ENCODE data around the gene HENMT1.
"Not testable (repeated sequence)": the region's sequence is repeated elsewhere in the genome, so short reads cannot be mapped to it uniquely, and the experiment has no call there.

Gene HENMT1

GRCh38 chr1:108671143-108671542 lies 10.2 kb upstream of the HENMT1 start:
- DNase-seq (ENCODE audit: low read depth): no peak

- DNase-seq (ENCODE audit: low read depth): no peak
These were observed 9.4 kb upstream of the HENMT1 start for GRCh38 chr1:108670131-108670773.

DNA sequence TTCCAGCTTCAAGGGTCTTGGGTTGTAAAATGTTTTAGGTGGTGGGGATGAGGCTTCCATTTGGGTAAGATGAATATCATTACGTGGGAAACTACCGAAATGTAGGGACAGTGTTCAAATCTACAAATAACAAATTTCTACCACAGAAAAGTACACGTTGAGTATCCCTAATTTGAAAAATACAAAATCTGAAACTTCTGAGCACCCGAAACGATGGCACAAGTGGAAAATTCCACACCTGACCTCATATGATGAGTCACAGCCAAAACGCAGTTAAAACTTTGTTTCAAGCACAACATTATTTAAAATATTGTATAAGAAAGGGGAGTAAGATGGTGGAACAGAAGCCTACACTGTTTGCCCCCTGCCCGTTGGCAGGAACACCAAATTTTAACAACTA lies 8.8 kb upstream of the HENMT1 start:
- DNase-seq (ENCODE audit: low read depth): no peak

GRCh38 chr1:108668777-108669176 lies 7.9 kb upstream of the HENMT1 start:
- DNase-seq (ENCODE audit: low read depth): no peak

- not testable (repeated sequence) for DNase-seq (ENCODE audit: low read depth)
These were observed 6.5 kb upstream of the HENMT1 start for GRCh38 chr1:108667422-108667821.

DNA sequence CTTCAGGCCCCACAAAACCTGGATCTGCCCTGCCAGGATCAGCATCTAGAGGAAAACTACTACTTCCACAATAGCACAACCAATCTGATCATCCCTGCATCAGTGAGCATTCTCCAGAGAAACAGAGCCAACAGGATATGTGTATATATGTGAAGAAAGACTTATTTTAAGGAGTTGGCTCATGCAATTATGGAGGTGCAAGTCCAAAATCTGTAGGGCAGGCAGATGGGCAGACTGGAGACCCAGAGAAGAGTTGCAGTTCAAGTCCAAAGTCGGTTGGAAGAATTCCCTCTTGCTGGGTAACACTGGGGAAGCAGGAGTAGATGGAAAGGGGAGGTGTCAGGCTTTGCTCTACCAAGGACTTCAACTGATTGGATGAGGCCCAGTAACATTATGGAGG lies 4.9 kb upstream of the HENMT1 start:
- DNase-seq (ENCODE audit: low read depth): no peak

DNA sequence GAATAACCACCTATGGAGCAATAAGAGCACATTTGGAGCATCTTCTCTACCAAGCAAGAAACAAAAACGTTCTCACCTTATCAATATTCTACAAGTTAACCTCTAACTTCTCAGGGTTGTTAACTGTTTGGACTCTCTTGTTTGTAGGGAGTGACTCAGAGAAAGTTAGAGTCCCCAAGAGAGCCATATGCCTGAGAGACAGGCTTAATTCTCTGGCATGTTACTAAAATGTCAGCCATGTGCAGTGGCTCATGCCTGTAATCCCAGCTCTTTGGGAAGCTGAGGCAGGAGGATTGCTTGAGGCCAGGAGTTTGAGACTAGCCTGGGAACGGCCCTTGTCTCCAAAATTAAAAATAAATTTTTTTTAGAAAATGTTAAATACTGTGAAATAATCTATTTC lies 4.2 kb upstream of the HENMT1 start:
- DNase-seq (ENCODE audit: low read depth): no peak

DNA sequence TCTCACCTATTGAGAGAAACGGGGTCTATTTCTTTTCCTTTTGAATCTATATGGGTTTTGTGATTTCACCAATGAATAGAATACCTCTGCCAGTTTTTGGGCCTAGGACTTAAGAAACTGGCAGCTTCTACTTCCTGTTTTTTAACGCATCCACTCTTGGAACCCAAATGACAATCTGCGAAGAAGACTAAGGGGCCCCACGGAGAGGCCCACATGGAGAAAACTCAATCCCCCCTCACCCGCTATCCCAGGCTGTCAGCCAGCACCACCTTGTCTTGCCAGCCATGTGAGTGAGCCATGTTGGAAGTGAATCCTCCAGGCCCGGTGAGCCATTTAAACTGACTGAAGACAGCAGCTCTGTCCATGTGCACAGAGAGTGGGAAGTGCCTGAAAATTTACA lies 3.6 kb upstream of the HENMT1 start:
- DNase-seq (ENCODE audit: low read depth): no peak

GRCh38 chr1:108663074-108663473 lies 2.2 kb upstream of the HENMT1 start:
- DNase-seq (ENCODE audit: low read depth): no peak

- no peak for DNase-seq (ENCODE audit: low read depth)
These were observed 3.4 kb downstream of the HENMT1 start for GRCh38 chr1:108657356-108658080.

GRCh38 chr1:108653431-108654105 lies 7.3 kb downstream of the HENMT1 start:
- DNase-seq (ENCODE audit: low read depth): no peak

DNA sequence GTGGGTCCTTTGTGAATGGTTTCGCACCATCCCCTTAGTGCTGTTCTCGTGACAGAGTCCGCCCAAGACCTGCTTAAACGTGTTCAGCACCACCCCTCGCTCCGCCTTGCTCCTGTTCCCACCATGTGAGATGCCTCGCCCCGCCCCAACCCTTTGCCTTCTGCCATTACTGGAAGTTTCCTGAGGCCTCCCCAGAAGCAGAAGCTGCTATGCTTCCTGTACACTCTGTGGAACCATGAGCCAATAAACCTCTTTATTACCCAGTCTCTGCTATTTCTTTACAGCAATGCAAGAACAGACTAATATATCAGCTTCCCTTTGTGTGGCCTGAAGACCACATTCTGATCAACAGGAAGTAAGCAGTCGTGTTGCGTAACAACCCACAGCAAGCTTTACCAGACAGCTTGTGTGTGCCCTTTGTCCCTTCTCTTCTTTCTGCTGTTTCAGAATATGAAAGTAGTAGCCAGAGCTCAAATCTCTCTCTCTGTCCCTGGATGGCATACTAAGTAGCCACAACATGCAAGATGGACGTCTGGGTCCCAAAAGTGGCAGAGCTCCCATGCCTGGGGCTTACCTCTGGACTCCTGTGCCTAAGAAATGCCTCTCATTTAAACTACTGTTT lies 14.1 kb downstream of the HENMT1 start:
- DNase-seq (ENCODE audit: low read depth): peak; percentile 95

DNA sequence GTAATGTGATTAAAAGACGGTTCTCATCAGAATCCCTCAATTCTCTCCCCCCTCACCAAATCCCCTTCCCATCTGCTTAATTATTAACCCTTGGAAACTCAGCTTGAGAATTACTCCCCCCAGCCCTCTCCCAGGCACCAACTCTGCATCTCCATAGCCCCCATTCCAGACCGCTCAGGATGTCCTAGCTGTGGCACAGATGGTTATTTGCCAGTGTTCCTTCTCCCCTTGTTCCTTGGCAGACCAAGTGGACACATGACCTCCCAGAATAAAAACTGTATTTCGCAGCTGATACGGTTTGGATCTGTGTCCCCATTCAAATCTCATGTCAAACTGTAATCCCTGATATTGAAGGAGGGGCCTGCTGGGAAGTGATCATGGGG lies 14.6 kb downstream of the HENMT1 start:
- DNase-seq (ENCODE audit: low read depth): no peak

DNA sequence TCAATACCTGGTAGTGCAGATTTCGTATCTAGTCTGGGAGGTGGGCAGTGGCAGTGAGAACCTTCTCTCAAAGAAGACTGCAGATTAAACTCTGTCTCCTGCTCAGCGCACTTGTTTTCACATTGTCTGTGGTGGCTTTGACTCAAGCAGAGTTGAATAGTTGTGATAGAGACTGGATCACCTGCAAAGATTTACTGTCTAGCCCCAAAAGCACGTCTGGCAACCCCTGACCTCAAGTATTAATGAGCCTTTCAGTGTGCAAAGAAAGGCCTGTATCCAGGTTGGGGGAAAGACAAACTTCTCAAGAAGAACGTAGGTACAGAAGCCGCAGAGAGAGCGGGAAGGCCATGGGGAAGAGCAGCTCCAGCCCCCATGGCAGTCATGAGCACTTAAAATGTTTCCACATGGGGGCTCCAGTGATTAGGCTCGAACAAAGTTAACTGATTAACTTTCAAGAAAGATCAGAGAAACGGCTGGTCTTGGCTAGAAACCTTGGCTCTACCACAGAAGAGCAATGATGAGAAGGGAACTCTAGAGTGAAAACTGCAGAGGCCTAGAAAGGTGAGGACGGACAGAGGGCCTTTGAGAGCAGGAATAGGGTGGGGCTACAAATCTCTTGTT lies 15.2 kb downstream of the HENMT1 start:
- no peak for DNase-seq (ENCODE audit: low read depth)

- no peak for DNase-seq (ENCODE audit: low read depth)
These were observed 15.9 kb downstream of the HENMT1 start for GRCh38 chr1:108644984-108645383.

DNA sequence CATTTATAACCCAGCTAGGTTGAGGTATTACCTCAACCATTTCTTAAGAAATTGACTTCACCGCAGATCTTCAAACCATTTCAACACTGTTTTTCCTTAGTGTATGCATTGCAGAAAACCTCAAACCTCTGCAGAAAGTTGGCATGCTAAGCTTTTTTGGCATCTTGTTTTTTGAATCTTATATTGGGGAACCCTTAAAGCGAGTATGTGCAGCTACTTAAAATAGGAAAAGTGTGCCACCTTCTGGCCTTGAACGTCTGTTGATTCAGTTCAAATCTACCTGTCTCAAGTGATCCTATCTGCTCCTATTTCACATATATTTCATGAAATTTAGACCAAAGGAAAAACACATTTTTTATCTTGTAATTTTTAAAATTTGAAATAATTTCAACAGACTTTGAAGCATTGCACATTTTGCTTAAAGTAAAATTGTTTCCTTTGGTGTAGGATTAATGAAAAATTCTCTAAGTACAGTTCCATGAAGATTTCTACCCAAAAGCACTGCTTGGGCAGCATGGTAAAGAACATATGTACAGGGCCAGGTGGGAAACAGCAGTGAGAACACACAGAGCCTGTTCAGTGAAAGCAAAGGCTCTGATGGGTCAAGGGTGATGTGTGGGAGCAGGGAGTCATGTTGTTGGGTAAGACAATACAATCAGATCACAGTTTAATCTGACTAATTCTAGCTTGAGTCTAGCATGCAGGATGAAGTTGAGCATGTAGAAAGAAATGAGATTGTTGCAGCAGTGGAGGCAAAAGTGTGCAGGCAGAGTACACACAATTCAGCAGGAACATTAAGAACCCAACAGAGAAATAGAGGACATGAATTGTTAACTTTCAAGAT lies 17.2 kb downstream of the HENMT1 start:
- DNase-seq (ENCODE audit: low read depth): peak; percentile 81

GRCh38 chr1:108640863-108641262 lies 20.0 kb downstream of the HENMT1 start:
- not testable (repeated sequence) for DNase-seq (ENCODE audit: low read depth)

- DNase-seq (ENCODE audit: low read depth): no peak
These were observed 20.9 kb downstream of the HENMT1 start for GRCh38 chr1:108639899-108640560.

GRCh38 chr1:108636876-108637275 lies 24.0 kb downstream of the HENMT1 start:
- DNase-seq (ENCODE audit: low read depth): peak; percentile 22

- no peak for DNase-seq (ENCODE audit: low read depth)
These were observed 26.4 kb downstream of the HENMT1 start for GRCh38 chr1:108634521-108634920.

DNA sequence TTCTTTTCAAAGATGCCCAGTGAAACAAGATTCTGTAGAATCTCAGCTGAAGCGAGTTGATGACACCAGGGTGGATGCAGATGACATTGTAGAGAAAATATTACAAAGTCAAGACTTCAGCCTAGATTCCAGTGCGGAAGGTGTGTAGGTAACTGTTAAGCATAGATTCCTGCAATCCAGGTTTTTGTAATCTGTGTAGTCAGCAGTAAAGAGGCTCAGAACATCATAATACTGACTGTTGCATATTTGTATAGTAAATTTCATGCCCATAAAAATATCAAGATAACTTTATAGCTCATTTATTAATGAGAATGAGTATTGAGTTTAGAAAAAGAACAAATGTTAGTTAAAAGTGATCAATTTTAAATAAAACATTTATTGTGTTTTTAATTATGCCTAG lies 32.2 kb downstream of the HENMT1 start:
- DNase-seq (ENCODE audit: low read depth): no peak

Data from iris pigment epithelial cell (primary cell).